Stimulated activated naive CD8-positive, alpha-beta T cell treated with anti-CD3 and anti-CD28 coated beads, Interleukin-15, Interleukin-2, amounts not matched to agents 100 ng/mL and 50 ng/mL, for 24 hours (primary cell): ENCODE measurements around the gene SIRT7.
"Not testable (repeated sequence)": the region's sequence is repeated elsewhere in the genome, so short reads cannot be mapped to it uniquely, and the experiment has no call there.

ENCODE experiments used
- H3K27ac Mint-ChIP-seq: one replicate; pipeline ENCODE4 v1.8.0; 2021; ENCODE audit warnings: mild to moderate bottlenecking, mixed read lengths
- H3K27me3 Mint-ChIP-seq: one replicate; pipeline ENCODE4 v1.8.0; 2021; ENCODE audit warnings: mixed read lengths
- H3K36me3 Mint-ChIP-seq: one replicate; pipeline ENCODE4 v1.8.0; 2021; ENCODE audit warnings: low read depth, mixed read lengths
- H3K4me1 Mint-ChIP-seq: one replicate; pipeline ENCODE4 v1.8.0; 2021; ENCODE audit warnings: low read depth, mixed read lengths
- H3K4me3 Mint-ChIP-seq: one replicate; pipeline ENCODE4 v1.8.0; 2021; ENCODE audit warnings: mild to moderate bottlenecking, mixed read lengths
- H3K9me3 Mint-ChIP-seq: one replicate; pipeline ENCODE4 v1.8.0; 2021; ENCODE audit warnings: mixed read lengths

Gene SIRT7

DNA sequence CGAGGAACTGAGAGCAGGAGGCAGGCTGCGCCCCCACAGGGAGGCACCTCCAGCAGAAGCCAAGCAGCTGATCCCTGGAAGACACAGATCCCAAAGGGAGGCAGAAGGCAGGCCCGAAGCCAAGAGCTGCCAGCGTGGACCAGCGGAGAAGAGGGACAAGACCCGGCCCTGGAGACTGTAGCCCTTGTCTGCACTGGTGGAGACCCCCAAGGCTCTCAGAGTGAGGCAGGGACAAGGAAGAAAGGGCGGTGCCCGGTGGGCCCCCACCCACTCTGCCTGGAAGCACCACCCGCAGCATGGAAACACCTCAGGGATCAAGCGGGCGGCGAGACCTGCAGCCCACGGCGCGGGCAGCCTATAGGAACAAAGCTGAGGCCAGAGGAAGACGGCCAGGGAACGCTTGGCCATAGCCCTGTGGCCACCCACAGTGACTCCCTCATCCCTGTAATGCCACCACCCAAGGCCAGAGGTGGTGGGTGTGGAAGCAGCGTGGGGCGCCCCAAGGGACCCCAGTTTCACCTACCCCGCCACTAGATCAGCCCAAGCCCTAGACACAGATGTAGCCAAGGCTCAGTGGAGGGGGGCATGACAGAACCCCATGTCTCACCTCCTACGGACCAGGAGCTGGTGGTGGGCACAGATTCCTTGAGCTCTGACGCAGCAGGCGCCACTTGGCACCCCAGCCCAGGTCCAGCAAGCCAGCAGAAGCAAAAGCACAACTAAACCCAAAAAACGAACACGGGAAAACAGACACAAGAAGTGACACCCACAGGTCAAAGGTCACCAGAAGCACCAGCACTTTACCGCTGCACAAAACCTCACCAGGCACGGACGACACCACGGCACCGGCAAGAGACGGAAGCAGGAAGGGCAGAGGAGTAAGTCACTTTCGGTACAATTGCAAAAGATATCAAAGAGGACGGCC is 2.9 kb upstream of the SIRT7 start:
- Mint-ChIP-seq H3K9me3 (no peaks in the 10 kb centered on the region), H3K36me3 (peaks cover 23% of the 10 kb centered on the region), H3K27me3 (no peaks in the 10 kb centered on the region), H3K4me1 (peaks cover 36% of the 10 kb centered on the region), H3K4me3 (no peak overlapping the region), H3K27ac (no peak overlapping the region)

GRCh38 chr17:81918832-81919545 is 1.0 kb upstream of the SIRT7 start:
- Mint-ChIP-seq H3K36me3 (peaks cover 26% of the 10 kb centered on the region), H3K27me3 (no peaks in the 10 kb centered on the region), H3K4me1 (peaks cover 23% of the 10 kb centered on the region), H3K27ac (no peak overlapping the region), H3K9me3 (no peaks in the 10 kb centered on the region), H3K4me3 (no peak overlapping the region)

DNA sequence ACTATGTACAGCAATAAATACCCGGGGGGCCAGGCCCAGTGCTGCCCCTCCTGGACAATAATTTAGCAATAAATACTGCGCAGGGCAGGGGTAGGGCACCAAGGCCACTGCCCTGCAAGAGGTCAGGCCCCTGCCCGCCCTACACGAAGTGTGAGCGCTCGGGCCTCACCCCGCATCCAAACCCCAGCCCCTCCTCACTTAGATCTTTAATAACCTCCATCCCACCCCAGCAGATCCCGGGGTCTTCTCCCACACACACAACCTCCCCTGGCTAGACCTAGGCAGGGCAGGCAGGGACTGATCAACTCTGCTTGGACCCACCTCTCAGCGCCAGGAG is 325 bp upstream of the SIRT7 start:
- not testable (repeated sequence) for H3K27me3 Mint-ChIP-seq, H3K9me3 Mint-ChIP-seq
- Mint-ChIP-seq H3K36me3 (peaks cover 30% of the 10 kb centered on the region), H3K4me3 (peak overlapping the region; percentile 89), H3K4me1 (peaks cover 22% of the 10 kb centered on the region), H3K27ac (peak overlapping the region; percentile 65)

- Mint-ChIP-seq H3K27ac (no peak overlapping the region), H3K4me1 (peaks cover 30% of the 10 kb centered on the region), H3K36me3 (peaks cover 42% of the 10 kb centered on the region), H3K4me3 (peak overlapping the region; percentile 89), H3K27me3 (no peaks in the 10 kb centered on the region), H3K9me3 (no peaks in the 10 kb centered on the region)
These were observed 1.6 kb downstream of the SIRT7 start for GRCh38 chr17:81916234-81917001.

DNA sequence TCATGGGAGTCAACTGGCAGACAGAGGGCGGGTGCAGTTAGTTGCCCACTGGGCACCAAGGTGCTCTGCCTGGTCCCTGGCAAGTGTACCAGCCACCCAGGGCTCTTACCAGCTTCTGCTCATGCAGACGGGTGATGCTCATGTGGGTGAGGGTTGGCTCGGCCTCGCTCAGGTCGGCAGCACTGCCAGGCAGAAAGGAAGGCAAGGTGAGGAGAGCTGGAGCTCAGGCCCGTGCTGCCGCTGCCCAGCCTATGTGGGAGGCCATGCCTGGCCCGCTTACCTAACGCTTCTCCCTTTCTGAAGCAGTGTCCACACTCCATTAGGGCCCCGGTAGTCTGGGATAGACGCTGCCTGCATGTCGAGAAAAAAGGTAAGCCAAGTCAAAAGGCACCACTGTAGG is 2.6 kb downstream of the SIRT7 start:
- Mint-ChIP-seq H3K27ac (no peak overlapping the region), H3K4me3 (no peak overlapping the region), H3K9me3 (no peaks in the 10 kb centered on the region), H3K27me3 (no peaks in the 10 kb centered on the region), H3K36me3 (peaks cover 37% of the 10 kb centered on the region), H3K4me1 (peaks cover 30% of the 10 kb centered on the region)

- no peak overlapping the region for H3K27ac Mint-ChIP-seq
- no peaks in the 10 kb centered on the region for H3K9me3 Mint-ChIP-seq
- H3K4me1 Mint-ChIP-seq = peaks cover 30% of the 10 kb centered on the region
- H3K27me3 Mint-ChIP-seq = no peaks in the 10 kb centered on the region
- H3K36me3 Mint-ChIP-seq = peaks cover 36% of the 10 kb centered on the region
- no peak overlapping the region for H3K4me3 Mint-ChIP-seq
These were observed 3.7 kb downstream of the SIRT7 start for GRCh38 chr17:81914103-81914850.

GRCh38 chr17:81913394-81914102 is 4.4 kb downstream of the SIRT7 start:
- no peak overlapping the region for H3K27ac Mint-ChIP-seq
- no peaks in the 10 kb centered on the region for H3K27me3 Mint-ChIP-seq
- H3K9me3 Mint-ChIP-seq = no peaks in the 10 kb centered on the region
- peaks cover 30% of the 10 kb centered on the region for H3K36me3 Mint-ChIP-seq
- H3K4me3 Mint-ChIP-seq = no peak overlapping the region
- H3K4me1 Mint-ChIP-seq = peaks cover 30% of the 10 kb centered on the region

- H3K27me3 Mint-ChIP-seq = no peaks in the 10 kb centered on the region
- peaks cover 25% of the 10 kb centered on the region for H3K4me1 Mint-ChIP-seq
- no peaks in the 10 kb centered on the region for H3K9me3 Mint-ChIP-seq
- no peak overlapping the region for H3K27ac Mint-ChIP-seq
- peak overlapping the region; percentile 12 for H3K4me3 Mint-ChIP-seq
- peaks cover 30% of the 10 kb centered on the region for H3K36me3 Mint-ChIP-seq
These were observed 5.3 kb downstream of the SIRT7 start for GRCh38 chr17:81912441-81913309.

DNA sequence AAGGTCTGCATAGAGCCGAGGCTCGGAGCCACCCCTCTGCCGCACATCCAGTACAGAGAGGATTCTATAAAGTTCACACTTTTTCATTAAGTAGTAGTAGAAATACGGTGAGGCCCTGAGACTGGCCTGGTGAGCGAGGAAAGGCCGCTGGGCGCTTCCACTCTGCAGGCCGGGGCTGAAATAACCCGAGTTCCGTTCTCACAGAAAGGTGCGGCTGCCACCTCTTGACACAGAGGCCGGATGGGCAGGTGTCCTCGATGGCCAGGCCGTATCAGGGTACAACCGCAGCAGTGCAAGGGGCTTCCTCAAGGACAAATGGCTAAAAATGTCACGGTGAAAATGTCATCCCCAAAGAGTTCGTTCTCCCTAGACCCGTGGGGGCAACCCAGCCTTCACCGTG is 6.0 kb downstream of the SIRT7 start:
- Mint-ChIP-seq H3K9me3 (no peaks in the 10 kb centered on the region), H3K36me3 (peaks cover 26% of the 10 kb centered on the region), H3K4me3 (peak overlapping the region; percentile 12), H3K27me3 (no peaks in the 10 kb centered on the region), H3K4me1 (peaks cover 20% of the 10 kb centered on the region), H3K27ac (no peak overlapping the region)

- peaks cover 22% of the 10 kb centered on the region for H3K36me3 Mint-ChIP-seq
- no peak within 1 kb of the TSS for H3K27ac Mint-ChIP-seq
- peaks cover 15% of the 10 kb centered on the region for H3K4me1 Mint-ChIP-seq
- H3K9me3 Mint-ChIP-seq = no peaks in the 10 kb centered on the region
- peak within 1 kb of the TSS; percentile 85 for H3K4me3 Mint-ChIP-seq
- H3K27me3 Mint-ChIP-seq = no peaks in the 10 kb centered on the region
These were observed 6.6 kb downstream of the SIRT7 start, which contains the start of gene PCYT2 for GRCh38 chr17:81911277-81911961. Gene PCYT2 (minus strand): TSS chr17:81911399. CDS start chr17:81911355, 44 bp downstream.

- no peak overlapping the region for H3K27ac Mint-ChIP-seq
- H3K4me3 Mint-ChIP-seq = peak overlapping the region; percentile 85
- peaks cover 19% of the 10 kb centered on the region for H3K36me3 Mint-ChIP-seq
- H3K4me1 Mint-ChIP-seq = peaks cover 10% of the 10 kb centered on the region
- no peaks in the 10 kb centered on the region for H3K27me3 Mint-ChIP-seq
- H3K9me3 Mint-ChIP-seq = no peaks in the 10 kb centered on the region
These were observed 7.1 kb downstream of the SIRT7 start for GRCh38 chr17:81910840-81911276.

GRCh38 chr17:81909966-81910839 is 7.8 kb downstream of the SIRT7 start:
- Mint-ChIP-seq H3K36me3 (peaks cover 16% of the 10 kb centered on the region), H3K27me3 (no peaks in the 10 kb centered on the region), H3K9me3 (no peaks in the 10 kb centered on the region), H3K4me1 (peaks cover 8% of the 10 kb centered on the region), H3K27ac (no peak overlapping the region), H3K4me3 (peak overlapping the region; percentile 85)
